ENCODE results near the gene NDUFB11.

The NDUFB11 gene

DNA sequence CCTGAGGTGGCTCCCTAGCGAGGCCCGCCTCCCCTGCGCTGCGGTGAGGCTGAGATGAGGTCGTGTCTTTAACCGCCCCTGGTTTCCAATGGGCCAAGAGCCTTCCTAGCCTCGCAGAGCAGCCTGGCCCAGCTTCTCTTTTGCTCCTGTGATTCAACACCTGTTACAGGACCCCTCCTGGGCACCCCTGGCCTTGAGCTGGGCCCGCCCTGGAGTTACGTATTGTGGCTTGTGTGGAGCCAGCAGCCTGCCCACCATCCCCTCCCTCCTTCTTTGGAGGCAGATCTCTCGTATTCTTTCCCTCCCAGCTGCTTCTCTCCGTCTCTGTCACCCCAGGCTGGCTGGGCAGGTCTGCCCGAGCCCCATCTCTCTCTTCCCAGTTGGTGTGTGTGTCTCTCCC, 29.9 kb upstream of the NDUFB11 start:
- DNase-seq: no peak

DNA sequence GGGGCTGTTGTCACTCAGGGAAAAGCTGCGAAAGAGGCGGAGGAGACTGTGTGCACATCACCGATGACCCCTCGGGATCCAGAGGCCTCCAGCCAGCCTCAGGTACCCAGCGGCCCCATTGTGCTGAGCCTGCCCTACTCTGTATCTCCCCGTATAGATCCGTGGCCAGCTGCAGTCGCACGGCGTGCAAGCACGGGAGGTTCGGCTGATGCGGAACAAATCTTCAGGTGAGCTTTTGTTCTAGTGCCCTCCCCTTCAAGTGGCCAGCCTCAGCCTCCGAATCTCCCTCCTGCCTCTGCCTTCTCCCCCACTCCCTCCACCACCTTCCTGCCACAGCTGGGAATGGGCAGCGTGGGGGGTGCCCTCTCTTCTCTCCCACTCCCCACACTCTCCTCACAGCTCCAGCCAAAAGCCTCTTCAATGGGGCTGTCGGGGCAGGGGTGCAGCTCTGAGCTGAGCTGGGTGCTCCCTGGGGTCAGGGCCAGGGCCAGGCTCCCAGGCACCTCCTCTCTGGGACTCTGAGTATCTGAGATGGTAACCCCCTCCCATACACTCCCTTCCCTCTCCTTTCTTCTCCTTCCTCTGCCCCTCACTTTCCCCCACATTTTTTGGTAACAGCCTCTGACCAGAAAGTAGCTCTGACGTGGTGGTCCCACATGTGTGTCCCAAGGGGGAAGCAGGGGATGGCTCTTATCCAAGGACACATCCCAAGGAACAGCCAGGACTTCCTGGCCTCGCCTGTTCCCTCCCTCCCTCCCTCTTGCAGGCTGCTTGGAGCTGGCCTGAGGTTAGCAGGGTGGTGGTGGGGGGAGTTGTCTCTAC, 28.7 kb upstream of the NDUFB11 start:
- DNase-seq: no peak

DNA sequence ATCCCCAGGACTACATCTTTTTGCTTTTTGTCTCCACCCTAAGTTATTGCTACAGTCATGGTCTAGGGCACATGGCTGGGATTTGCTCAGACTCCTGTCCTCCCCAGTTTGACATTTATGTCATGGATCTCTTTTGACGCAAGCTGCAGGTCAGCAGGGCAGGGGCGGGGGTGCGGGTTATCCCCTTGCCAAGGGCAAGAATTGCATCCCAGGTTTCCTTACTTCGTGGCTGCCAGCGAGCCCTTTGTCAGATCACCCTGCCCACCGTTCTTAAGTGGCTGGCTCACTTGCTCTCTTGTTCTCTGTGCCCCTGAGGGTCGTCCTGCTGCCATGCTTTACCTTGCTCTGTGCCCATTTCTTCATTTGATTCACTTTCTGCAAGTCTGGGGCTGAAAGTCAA, 28.0 kb upstream of the NDUFB11 start:
- no peak for DNase-seq

DNA sequence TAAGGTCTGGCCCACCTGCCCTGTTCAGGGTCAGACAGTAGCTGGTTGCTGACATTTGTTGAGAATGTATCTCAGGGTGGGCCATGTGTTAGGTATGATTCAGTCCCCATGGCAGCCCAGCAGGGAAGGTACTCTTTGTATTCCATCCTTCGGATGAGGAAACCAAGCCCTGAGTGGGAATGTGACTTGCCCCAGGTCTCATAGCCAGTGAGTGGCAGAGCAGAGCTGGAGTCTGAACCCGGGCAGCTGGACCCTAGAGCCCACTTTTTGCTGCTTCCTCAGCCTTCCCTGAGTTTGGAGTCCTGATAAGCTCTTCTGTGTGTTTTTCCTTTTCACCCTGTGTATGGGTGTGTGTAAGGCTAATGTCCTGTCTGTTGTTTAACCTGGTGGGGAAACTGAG, 27.5 kb upstream of the NDUFB11 start:
- DNase-seq: no peak

DNA sequence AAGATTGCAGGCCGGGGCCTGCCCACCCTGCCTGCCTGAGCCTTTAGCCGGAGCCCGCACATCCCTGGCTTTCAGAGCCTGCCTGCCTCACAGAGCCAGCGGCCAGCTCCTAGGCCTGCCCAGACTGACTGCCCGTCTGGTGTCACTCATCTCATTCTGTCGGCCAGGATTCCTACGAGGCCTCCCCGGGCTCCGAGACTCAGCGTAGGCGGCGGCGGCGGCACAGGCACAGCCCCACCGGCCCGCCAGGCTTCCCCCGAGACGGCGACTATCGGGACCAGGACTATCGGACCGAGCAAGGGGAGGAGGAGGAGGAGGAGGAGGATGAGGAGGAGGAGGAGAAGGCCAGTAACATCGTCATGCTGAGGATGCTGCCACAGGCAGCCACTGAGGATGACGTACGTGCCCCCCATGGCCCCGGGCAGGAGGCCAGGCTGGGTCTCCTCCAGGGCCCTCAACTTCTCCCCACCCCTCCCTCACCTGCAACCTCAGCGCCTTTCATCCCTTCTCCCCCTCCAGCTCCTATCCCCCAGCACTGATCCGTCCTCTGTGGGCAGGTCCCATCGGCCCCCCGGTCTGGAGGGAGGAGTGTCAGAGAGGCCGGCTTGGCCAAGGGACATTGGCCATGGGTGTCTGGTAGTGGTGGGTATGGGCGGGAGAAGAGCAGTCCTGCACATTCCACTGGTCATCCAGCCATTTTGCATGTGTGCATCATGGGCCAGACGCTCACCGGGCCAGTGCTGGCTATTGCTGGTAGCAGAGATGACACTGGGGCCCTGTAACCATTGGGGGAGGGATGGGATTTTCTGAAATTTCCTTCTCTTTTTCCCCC, 26.6 kb upstream of the NDUFB11 start:
- DNase-seq: no peak

DNA sequence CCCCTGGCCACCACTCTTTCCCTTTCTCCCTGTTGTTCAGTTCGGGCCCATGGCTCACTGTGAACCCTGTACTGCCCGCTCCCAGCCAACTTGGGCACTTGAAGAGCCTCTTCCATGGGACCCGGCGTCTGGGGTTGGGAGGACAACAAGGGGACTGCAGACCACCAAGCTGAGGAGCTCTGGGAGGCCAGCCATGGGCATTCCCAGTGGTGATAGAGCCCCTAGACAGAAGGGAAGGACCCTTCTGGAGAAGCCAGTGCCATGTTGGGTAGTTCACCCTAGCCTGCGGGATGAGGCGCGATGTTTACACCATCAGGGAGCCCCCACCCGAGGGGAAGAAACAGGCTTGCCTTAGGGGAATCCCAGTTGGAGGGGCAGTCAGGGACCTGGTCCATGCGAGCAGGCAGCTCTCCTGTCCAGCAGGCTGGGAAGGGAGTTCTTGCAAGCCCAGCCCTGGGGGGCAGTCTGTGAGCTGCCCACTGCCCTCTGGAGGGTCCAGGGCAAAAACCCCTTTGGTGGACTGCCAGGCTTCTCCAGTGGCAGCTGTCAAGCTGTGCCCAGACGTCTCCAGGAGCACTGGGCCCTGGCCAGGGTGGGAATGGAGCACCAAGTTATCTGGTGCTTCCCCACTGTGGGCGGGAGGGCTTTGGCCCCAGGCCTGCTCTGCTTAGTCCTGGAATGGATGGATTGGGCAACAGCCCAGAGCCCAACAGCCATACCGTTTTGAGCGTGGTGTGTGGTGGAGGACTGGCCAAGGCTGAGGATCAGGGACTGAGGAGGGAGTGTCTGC, 25.4 kb upstream of the NDUFB11 start:
- DNase-seq: no peak

DNA sequence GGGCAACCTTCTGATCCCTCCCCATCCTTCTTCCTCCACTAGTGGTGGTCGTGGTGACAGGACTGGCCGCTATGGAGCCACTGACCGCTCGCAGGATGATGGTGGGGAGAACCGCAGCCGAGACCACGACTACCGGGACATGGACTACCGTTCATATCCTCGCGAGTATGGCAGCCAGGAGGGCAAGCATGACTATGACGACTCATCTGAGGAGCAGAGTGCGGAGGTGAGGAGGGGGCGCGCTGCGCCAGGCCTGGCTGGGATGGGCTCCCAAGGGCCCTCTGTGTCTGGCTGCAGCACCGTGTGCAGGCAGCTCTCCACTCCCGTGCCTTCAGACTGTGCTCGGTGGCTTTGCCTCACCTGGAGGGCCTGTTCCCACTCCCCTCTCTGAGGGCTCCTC, 24.8 kb upstream of the NDUFB11 start:
- DNase-seq: no peak

DNA sequence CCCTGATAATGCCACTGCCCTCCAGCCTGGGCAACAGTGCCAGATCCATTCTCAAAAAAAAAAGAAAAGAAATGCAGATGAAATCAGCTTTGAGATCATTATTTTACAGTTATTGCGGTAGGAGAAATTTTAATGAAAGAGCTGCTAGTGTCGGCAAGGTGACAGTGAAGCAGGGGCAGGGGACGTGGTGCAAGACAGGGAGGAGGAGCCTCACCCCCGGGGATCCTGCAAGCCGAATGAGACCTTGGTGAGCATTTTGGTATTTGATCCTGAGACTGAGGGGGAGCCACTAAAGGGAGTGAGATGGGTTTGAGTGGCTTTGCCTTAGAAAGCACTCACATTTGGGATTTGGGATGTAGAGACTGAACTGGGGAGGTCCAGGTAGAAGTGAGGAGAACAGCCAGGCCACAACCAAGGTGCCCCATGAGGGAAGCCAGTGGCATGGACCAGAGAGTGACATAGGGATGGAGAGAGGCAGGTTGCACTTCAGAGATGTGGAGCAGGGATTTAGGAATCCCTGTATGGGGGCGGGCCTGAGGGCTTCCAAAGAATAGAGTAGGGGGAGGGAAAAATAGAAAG, 24.1 kb upstream of the NDUFB11 start:
- DNase-seq: no peak

DNA sequence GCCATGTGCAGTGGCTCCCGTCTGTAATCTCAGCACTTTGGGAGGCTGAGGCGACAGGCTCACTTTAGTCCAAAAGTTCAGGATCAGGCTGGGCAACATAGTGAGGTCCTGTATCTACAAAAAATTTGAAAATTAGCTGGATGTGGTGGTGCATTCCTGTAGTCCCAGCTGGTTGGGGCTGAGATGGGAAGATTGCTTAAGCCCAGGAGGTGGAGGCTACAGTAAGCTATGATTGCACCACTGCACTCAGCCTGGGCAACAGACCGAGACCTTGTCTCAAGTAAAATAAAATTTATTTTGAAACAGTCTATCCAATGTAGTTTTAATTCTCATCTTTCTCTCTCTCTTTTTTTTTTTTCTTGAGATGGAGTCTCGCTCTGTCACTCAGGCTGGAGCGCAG, 21.6 kb upstream of the NDUFB11 start:
- no peak for DNase-seq

DNA sequence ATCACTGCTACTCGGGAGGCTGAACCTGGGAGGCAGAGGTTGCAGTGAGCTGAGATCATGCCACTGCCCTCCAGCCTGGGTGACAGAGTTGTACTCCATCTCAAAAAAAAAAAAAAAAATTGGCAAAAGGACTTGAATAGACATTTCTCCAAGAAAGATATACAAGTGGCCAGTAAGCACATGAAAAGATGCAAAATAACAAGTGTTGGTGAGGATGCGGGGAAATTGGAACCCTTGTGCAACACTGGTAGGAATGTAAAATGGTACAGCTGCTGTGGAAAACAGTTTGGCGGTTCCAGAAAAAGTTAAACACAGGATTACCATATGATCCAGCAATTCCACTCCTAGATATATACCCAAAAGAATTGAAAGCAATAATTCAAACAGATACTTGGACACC, 19.9 kb upstream of the NDUFB11 start:
- DNase-seq: no peak

DNA sequence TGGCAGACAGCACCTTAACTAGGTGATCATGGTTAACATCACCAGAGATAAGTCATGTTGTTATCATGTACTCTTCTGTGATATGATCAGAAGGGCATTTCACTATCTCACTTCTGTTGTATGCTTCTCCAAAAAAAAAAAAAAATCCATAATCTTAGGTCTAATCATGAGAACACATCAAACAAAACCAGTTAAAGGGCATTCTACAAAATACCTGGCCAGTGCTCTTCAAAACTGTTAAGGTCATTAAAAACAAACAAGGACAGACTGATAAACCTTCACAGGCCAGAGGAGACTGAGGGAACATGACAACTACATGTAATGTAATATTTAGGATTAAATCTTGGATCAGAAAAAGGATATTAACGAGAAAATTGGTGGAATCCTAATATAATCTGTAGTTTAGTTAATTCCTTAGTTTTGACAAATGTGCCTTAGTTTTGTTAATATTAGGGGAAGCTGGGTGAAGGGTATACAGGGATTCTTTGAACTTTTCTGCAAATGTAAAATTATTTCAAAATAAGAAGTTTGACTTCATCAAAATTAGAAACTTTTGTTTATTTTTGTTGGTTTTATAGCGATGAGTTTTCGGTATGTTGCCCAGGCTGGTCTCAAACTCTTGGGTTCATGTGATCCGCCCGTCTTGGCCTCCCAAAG, 18.6 kb upstream of the NDUFB11 start:
- no peak for DNase-seq

DNA sequence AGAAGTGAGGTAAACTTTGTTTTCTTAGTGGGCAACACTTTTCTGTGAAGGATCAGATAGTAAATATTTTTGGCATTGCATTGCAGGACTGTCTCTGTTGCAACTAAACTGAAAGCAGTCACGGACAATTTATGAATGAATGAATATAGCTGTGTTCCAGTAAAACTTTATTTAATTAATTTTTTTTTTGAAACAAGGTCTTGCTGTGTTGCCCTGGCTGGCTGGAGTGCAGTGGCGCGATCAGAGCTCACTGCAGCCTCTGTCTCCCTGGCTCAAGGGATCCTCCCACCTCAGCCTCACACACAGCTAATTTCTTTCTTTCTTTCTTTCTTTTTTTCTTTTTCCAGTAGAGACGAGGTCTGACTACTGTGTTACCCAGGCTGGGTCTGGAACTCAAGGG, 16.3 kb upstream of the NDUFB11 start:
- DNase-seq: no peak

DNA sequence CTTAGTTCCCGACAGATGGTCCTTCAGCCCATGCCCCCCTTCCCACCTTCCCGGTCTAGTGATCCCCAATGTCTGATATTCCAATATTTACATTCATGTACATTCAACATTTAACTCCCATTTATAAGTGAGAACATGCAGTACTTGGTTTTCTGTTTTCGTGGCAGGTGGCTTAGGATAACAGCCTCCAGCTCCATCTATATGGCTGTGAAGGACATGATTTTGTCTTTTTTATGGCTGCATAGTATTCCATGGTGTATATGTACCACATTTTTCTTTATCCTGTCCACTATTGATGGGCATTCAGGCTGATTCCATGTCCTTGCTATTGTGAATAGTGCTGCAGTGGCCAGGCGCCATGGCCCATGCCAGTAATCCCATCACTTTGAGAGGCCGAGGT, 14.3 kb upstream of the NDUFB11 start:
- DNase-seq: no peak

DNA sequence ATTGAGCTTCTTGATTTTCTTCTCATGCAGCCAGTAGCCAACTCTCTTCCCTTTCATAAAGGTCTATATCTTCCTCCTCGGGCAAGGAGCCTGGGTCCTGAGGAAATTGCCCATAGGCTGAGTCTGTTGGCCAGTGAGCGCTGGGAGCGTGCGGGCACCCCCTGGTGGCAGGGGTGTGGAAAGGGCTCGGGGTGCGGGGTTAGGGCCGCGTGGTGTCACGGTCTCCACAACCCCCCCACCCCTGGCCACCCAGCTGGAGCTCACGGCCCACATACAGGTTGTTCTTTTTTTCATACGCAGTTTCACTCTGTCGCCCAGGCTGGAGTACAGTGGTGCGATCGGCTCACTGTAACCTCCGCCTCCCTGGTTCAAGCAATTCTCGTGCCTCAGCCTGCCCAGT, 13.6 kb upstream of the NDUFB11 start:
- DNase-seq: no peak

DNA sequence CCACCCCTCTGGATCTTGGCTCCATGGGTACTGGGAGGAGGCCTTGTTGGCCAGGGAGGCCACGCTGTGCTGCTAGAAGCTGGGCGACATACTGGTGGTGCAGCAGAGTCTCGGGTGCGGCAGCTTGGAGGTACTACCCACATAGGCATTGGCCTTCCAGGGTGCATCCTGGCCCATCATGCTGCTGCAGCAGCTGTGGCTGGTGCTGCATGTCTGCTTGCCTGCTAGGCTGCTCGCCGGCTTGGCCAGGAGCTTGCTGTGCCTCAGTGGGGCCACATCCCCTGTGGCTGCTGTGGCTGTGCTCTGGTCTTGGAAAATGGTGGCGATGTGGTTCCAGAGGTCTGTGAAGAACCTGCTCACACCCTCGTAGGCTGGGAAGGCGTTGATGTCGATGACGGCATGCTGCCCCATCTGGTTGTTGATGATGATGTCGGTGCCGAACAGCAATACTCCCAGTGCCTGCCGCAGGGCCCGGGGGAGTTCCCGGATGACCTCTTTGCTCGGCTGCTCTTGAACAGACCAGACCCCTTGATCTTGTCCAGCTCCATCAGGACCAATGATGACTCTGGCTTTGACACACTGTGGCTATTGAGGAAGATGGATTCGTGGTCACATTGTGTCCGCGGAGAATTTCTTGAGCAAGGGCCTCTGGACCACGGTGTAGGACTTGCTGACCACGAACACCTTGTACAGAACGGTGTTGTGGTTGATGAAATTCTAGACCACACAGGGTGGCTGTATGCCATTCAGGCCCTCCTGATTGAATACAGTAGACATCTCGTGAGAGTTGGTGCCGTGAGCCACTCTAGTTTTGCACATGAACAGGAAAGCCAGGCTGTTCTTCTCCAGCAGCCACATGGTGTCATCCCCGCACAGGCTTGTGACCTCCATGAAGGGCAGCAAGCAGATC, 12.4 kb upstream of the NDUFB11 start:
- DNase-seq: no peak

DNA sequence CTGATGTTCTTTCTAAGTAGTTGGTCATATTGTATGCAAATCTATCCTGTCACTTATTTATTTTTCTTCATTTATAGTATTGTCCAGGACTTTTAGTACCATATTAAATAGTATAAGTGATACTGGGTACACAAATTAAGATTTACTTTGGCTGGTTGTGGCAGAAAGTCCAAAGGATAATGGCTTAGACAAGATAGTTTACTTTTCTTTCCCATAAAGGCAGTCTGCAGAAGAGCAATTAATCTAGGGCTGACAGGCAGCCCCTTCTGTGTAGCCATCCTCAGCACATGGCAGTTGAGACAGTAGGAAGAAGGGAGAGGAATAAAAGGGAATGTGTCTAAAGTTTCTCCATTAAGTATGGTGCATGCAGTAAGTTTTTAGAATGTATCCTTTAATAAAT, 6.9 kb upstream of the NDUFB11 start:
- DNase-seq: no peak

DNA sequence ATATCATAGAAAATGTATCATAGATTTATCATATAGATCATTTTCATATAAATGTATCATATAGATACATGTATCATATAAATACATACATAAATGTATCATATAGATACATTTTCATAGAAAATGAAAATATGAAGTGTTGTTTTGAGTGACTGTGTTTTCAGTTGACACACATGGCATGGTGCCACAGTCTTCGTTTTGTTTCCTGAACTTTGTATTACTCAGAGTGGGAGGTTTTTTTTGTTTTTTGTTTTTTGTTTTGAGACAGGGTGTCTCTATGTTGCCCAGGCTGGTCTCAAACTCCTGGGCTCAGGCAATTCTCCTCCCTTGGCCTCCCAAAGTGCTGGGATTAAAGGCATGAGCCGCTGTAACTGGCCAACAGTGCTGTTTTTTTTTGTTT, 4.4 kb upstream of the NDUFB11 start:
- DNase-seq: no peak

DNA sequence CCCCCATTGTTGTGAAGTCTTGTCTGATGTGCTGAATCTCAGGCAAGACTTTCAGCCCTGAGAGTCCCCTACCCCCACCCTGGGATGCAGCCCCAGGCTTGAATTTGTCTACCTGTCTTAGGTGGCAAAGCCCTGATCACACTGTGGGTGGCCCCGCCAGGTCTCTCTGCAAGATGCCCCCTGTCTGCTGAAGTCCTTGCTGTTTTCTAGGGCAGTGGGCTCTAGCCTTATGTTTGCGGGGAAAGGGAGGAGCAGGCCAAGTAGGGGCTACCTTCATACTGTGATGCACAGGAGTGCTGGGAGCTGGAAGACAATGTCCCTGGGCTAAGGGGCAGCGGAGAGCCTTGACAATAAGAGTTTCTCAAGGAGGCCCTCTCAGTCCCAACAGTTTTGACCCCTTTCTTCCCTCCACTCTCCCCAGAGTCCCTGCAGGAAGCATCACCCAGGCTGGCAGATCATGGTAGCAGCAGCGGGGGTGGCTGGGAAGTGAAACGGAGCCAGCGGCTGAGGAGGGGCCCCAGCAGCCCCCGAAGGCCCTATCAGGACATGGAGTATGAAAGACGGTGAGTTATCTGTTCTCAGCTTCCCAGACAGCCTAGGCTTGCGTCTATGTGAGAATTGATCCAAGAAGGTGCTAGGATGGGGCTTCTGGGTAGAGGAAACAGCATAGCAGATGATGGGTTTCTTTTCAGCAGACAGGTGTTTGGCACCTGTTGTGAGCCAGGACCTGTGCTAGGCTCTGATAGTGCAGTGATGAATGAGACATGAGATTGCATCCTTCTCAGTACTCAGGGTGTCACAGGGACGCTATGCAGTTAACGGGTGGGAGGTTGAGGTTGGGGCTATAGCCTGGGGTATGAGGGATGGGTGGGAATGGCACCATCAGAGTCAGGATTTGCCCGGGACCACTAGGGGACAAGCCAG, 2.7 kb upstream of the NDUFB11 start:
- DNase-seq: no peak

DNA sequence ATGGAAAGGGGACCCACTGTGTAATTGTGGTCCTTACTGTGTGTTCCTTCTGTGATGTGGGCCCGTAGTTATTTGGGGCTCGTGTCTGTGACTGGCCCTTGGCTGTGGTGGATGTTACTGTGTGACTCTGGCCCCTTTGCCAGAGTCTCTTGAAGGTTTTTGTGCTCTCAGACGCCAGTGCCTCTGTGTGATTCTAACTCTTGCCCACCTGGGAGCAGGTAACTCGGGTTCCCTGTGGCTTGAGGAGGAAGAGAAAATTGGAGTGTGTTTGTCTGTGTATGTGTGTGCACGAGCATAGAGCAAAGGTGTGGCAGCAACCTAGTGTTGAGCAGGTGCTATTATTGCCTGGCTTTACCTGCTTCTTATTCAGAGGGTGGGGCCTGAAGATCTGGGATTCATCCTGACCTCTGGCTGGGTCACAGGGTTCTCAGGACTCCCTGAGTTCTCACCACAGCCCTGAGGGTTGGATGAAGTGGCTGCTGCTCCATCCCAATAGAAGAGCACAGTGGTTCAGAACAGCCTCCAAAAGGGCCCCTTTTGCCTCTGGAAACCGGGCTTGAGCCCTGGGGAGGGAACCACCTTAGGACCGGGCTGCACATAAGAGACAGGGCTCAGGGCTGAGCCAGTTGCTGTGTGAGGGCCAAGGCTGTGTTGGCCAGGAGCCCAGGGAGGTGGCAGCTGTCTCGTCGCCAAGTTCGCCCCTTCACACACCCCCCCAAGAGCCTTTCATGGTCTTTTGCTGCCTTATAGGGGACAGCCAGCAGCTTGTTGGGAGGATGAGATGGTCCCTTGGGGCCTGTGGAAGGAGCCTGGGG, 1.8 kb upstream of the NDUFB11 start:
- no peak for DNase-seq

Measured in CD4-positive, alpha-beta T cell treated with Interferon gamma for 1 hour (primary cell).